GM12878 (cell line): ENCODE data around the gene FAM167B. TPM values are rescaled to one million over a fixed set of nuclear protein-coding genes. Genes with fewer than 3 reads are reported as not detected.
"Not testable (repeated sequence)": the region's sequence is repeated elsewhere in the genome, so short reads cannot be mapped to it uniquely, and the experiment has no call there.

ENCODE experiments used
- ATAC-seq: fragments of 200-7000 bp; cut with Tn5 transposase; 3 replicates; pipeline ENCODE4 v1.9.1; 2020; ENCODE audit warnings: mild to moderate bottlenecking, moderate library complexity
- BruUV-seq: library from RNA; stranded (reverse); fragments of 400-500 nt; replicated peaks from 2 replicates; lab custom pipeline; 2021; lab: Mats Ljungman, UMichigan
- CTCF ChIA-PET: fragments of 300-600 bp; sonication (Branson Sonifier 250); formaldehyde crosslinking; extraction: SDS; loops from one replicate; lab custom pipeline; 2021; ENCODE audit warnings: inconsistent platforms; lab: Yijun Ruan, JAX
- POLR2A ChIA-PET: fragments of 350-600 bp; formaldehyde crosslinking; extraction: SDS; loops from one replicate; lab custom pipeline; 2021; ENCODE audit warnings: inconsistent platforms; lab: Charles Lee
- RAD21 ChIA-PET: fragments of 300-600 bp; sonication (Branson Sonifier 250); formaldehyde crosslinking; loops from one replicate; lab custom pipeline; 2023; ENCODE audit warnings: antibody characterized with exemption; ENCODE audit not compliant: unreplicated experiment; lab: Charles Lee
- SMC1A ChIA-PET: fragments of 300-600 bp; sonication (Branson Sonifier 250); formaldehyde crosslinking; loops from one replicate; lab custom pipeline; 2023; ENCODE audit not compliant: unreplicated experiment, uncharacterized antibody; lab: Charles Lee
- DNase-seq: peaks from one replicate; pipeline ENCODE4 v3.0.0-alpha.2; 2011; ENCODE audit warnings: low read depth, low spot score
- FAIRE-seq: peaks from 3 replicates; lab custom pipeline; 2011; peaks lifted over from hg19 to GRCh38; lab: Jason Lieb, UNC
- H2AFZ ChIP-seq: 2 replicates; pipeline ENCODE4 v1.6.0; 2011; ENCODE audit warnings: low read depth, low read length, control low read depth; ENCODE audit not compliant: control insufficient read depth
- H3K27ac ChIP-seq: 2 replicates; pipeline ENCODE4 v1.5.1; 2011; ENCODE audit warnings: control low read depth; ENCODE audit not compliant: control insufficient read depth, insufficient read depth
- H3K27me3 ChIP-seq, 2 experiments: replicated peaks in 1 of 2; 2 replicates each; pipeline versions ENCODE4 v1.6.0 to v1.6.1; 2011; ENCODE audit warnings: low read length in 1 of 2; ENCODE audit not compliant: control insufficient read depth in 2 of 2, insufficient read depth in 2 of 2
- H3K36me3 ChIP-seq, 2 experiments: 2 replicates each; pipeline ENCODE4 v1.5.1; 2011; ENCODE audit warnings: low read length in 1 of 2; ENCODE audit not compliant: control insufficient read depth in 2 of 2, insufficient read depth in 2 of 2
- H3K4me1 ChIP-seq: 2 replicates; pipeline ENCODE4 v1.6.1; 2011; ENCODE audit warnings: mild to moderate bottlenecking, low read length, moderate library complexity, mixed read lengths; ENCODE audit not compliant: control insufficient read depth, insufficient read depth
- H3K4me2 ChIP-seq: 2 replicates; pipeline ENCODE4 v1.6.0; 2011; ENCODE audit warnings: control low read depth; ENCODE audit not compliant: control insufficient read depth, insufficient read depth
- H3K4me3 ChIP-seq: fragments of 200-600 bp; sonication (generic); 2 replicates; pipeline ENCODE4 v1.5.1; 2016
- H3K79me2 ChIP-seq: 2 replicates; pipeline ENCODE4 v1.6.0; 2011; ENCODE audit warnings: low read length; ENCODE audit not compliant: control insufficient read depth, insufficient read depth
- H3K9ac ChIP-seq: 2 replicates; pipeline ENCODE4 v1.8.0; 2011; ENCODE audit warnings: low read length, control low read depth, mixed read lengths; ENCODE audit not compliant: control insufficient read depth, insufficient read depth
- H3K9me3 ChIP-seq: replicated peaks from 3 replicates; pipeline ENCODE4 v1.5.1; 2011; ENCODE audit warnings: mild to moderate bottlenecking, low read length; ENCODE audit not compliant: control insufficient read depth, insufficient read depth
- H4K20me1 ChIP-seq: 2 replicates; pipeline ENCODE4 v1.6.0; 2011; ENCODE audit not compliant: control insufficient read depth, insufficient read depth
- ESRRA ChIP-seq: IDR thresholded peaks from 2 replicates; pipeline ENCODE4 v1.6.1; 2012; ENCODE audit warnings: mild to moderate bottlenecking, low read length, improper control_type of control experiment
- ETV6 ChIP-seq, 2 experiments: fragments of 450-650 bp in 1 of 2; IDR thresholded peaks in 1 of 2; conservative IDR thresholded peaks in 1 of 2; 2 replicates each; pipeline ENCODE4 v1.6.1; 2014; ENCODE audit warnings: antibody characterized with exemption in 1 of 2, borderline replicate concordance in 1 of 2, low read depth in 1 of 2, mild to moderate bottlenecking in 1 of 2, moderate library complexity in 1 of 2
- MLLT1 ChIP-seq: fragments of 450-650 bp; IDR thresholded peaks from 2 replicates; pipeline ENCODE4 v1.6.1; 2016; ENCODE audit warnings: mild to moderate bottlenecking
- SMC3 ChIP-seq: IDR thresholded peaks from 2 replicates; pipeline ENCODE4 v1.6.1; 2011; ENCODE audit warnings: low read length, improper control_type of control experiment, borderline replicate concordance
- WGBS: methylation state at CpG from one replicate; pipeline ENCODE4 v1.1.6; 2016; ENCODE audit warnings: low lambda C conversion rate; ENCODE audit not compliant: insufficient replicate concordance, insufficient coverage; ENCODE audit errors: missing lambda C conversion rate; 5-methylcytosine and 5-hydroxymethylcytosine counted together
- in situ Hi-C: fragments of 300-500 bp; cut with MboI; formaldehyde crosslinking; loops from 9 replicates; pipeline ENCODE4 v1.14.3; 2018; ENCODE audit warnings: mixed read lengths
- intact Hi-C: fragments of 100-400 bp; cut with micrococcal nuclease; formaldehyde crosslinking; loops from one replicate; pipeline ENCODE4 v1.14.2; 2022; ENCODE audit not compliant: unreplicated experiment
- polyA plus RNA-seq, 11 experiments: library from polyadenylated mRNA; depleted of rRNA in 4 of 11; unstranded in 6 of 11; stranded (reverse) in 5 of 11; fragments of >200 nt; fragmentation: Nextera tagmentation in 4 of 11; fragmentation: Illumina TruSeq in 1 of 11; extraction: Ambion mirVana in 4 of 11; extraction: Trizol in 1 of 11; gene quantifications; 1 replicate in 1 of 11; 2 replicates in 10 of 11; pipeline versions ENCODE4 v1.2.1 to v1.2.3, GENCODE V29; 2011 to 2016; ENCODE audit warnings: inconsistent platforms in 2 of 11, missing spikeins in 2 of 11, low read depth in 1 of 11
- small RNA-seq: library from RNA; depleted of rRNA; stranded (forward); fragments of <200 nt; gene quantifications from one replicate; pipeline ENCODE3, GENCODE V24; 2014
- total RNA-seq, 4 experiments: library from RNA; depleted of rRNA in 3 of 4; stranded (reverse); fragments of >200 nt in 3 of 4; fragmentation: Illumina TruSeq in 1 of 4; extraction: Trizol in 1 of 4; gene quantifications; 2 replicates each; pipeline versions ENCODE4 v1.2.1 to v1.2.3, GENCODE V29; 2013 to 2021

Gene FAM167B
- total and polyA plus RNA-seq, 10 of the 15 experiments (the other 5 are each of a cell fraction or from before 2014, with no cell fraction given), result 0.07 to 1.2 (median 0.36) TPM; not detected in 2

GRCh38 chr1:32291708-32292538 lies 44.9 kb downstream of the FAM167B start, which contains the start of gene HDAC1 (continued):
- TF ChIP-seq MLLT1 (peak; percentile 78), SMC3 (no peak), ETV6 (conservative IDR thresholded peaks at IDR 0.05 in 1 of 2, IDR thresholded peaks at IDR 0.05 in 1 of 2; ENCODE audit: borderline replicate concordance in 1 of 2, low read depth in 1 of 2) (no peak; a peak in 1 of 4 replicates), ESRRA (no peak)
- TF ChIP-seq, all 136 proteins: peak for 53

GRCh38 chr1:32298211-32298610 lies 51.2 kb downstream of the FAM167B start:
- H3K4me1 ChIP-seq, DNase-seq, in situ Hi-C loops, H3K27ac ChIP-seq, H3K9me3 ChIP-seq, RAD21 ChIA-PET, H3K9ac ChIP-seq, ATAC-seq, H2AFZ ChIP-seq, FAIRE-seq, H4K20me1 ChIP-seq, BruUV-seq, intact Hi-C loops, H3K27me3 ChIP-seq, H3K4me2 ChIP-seq: not testable (repeated sequence)
- SMC1A ChIA-PET, result interaction anchor here (2.4 kb wide), 1 partner anchor 10 kb away, joined by 12 read pairs; no protein-coding TSS in a partner anchor
- Histone ChIP-seq H3K36me3 (peaks cover 7 to 26% of the 10 kb centered on the region in 2 experiments; a peak in 3 of 4 replicates), H3K4me3 (0 out of 2 replicates have a peak overlapping the region, but pooled peaks have one; percentile 2), H3K79me2 (peaks cover 73% of the 10 kb centered on the region)
- WGBS, result 96% methylated on average over 16 of the region's 16 CpGs
- POLR2A ChIA-PET, result interaction anchor here (0.5 to 0.7 kb wide), 3 partner anchors 42 to 514 kb away, joined by 3 to 5 read pairs (median 4); no protein-coding TSS in a partner anchor
- CTCF ChIA-PET, result interaction anchor here (0.9 to 2.1 kb wide), 3 partner anchors 18 to 82 kb away, joined by 3 to 5 read pairs (median 5); no protein-coding TSS in a partner anchor

Small RNAs within 50 kb of the gene (small RNA-seq; reads per million reads assigned to genes)
- gene RF00017, result not detected
- gene RF00019, result not detected

Other genes with a start within 250 kb of the FAM167B start
Only the 7 nearest of the 16 such genes appear.
- gene CCDC28B, start 46.6 kb upstream of the FAM167B start, total RNA-seq (2014; rRNA removed), result 95.9 and 101 TPM in 2 replicates
- gene CCDC28B, start 46.6 kb upstream of the FAM167B start, total RNA-seq (2014; rRNA removed; fragmentation: Illumina TruSeq; extraction: Trizol), result 57.3 and 66.2 TPM in 2 replicates
- gene CCDC28B, start 46.6 kb upstream of the FAM167B start, total RNA-seq (2021), result 87.1 and 89.7 TPM in 2 replicates
- 66.2 and 91.5 TPM in 2 replicates for gene CCDC28B, start 46.6 kb upstream of the FAM167B start, polyA plus RNA-seq (2011; rRNA removed)
- gene CCDC28B, start 46.6 kb upstream of the FAM167B start, polyA plus RNA-seq (2014; fragmentation: Illumina TruSeq; extraction: Trizol), result 14.2 and 48.9 TPM in 2 replicates
- 10 to 100 TPM; 10.5 to 29.8 TPM for gene CCDC28B, start 46.6 kb upstream of the FAM167B start, polyA plus RNA-seq (2014; fragmentation: Nextera tagmentation; extraction: Ambion mirVana)
- 102 and 111 TPM in 2 replicates for gene CCDC28B, start 46.6 kb upstream of the FAM167B start, polyA plus RNA-seq (2014; rRNA removed)
- 100 to 1,000 TPM; 127 to 135 TPM for gene CCDC28B, start 46.6 kb upstream of the FAM167B start, polyA plus RNA-seq (2016; fragmentation: Nextera tagmentation; extraction: Ambion mirVana)
- gene IQCC, start 41.6 kb upstream of the FAM167B start, total RNA-seq (2014; rRNA removed), result 5.1 and 5.2 TPM in 2 replicates
- 5.3 and 5.6 TPM in 2 replicates for gene IQCC, start 41.6 kb upstream of the FAM167B start, total RNA-seq (2014; rRNA removed; fragmentation: Illumina TruSeq; extraction: Trizol)
- gene IQCC, start 41.6 kb upstream of the FAM167B start, total RNA-seq (2021), result 2.9 and 3.3 TPM in 2 replicates
- 3.1 and 4.1 TPM in 2 replicates for gene IQCC, start 41.6 kb upstream of the FAM167B start, polyA plus RNA-seq (2011; rRNA removed)
- 6.8 and 7.5 TPM in 2 replicates for gene IQCC, start 41.6 kb upstream of the FAM167B start, polyA plus RNA-seq (2014; fragmentation: Illumina TruSeq; extraction: Trizol)
- 1 to 10 TPM; 2.1 to 3.8 TPM for gene IQCC, start 41.6 kb upstream of the FAM167B start, polyA plus RNA-seq (2014; fragmentation: Nextera tagmentation; extraction: Ambion mirVana)
- gene IQCC, start 41.6 kb upstream of the FAM167B start, polyA plus RNA-seq (2014; rRNA removed), result 5.5 and 6.4 TPM in 2 replicates
- 1 to 10 TPM; 4.8 to 5.1 TPM for gene IQCC, start 41.6 kb upstream of the FAM167B start, polyA plus RNA-seq (2016; fragmentation: Nextera tagmentation; extraction: Ambion mirVana)
- not detected in 2 replicates for gene DCDC2B, start 38.1 kb upstream of the FAM167B start, total RNA-seq (2014; rRNA removed)
- gene DCDC2B, start 38.1 kb upstream of the FAM167B start, total RNA-seq (2014; rRNA removed; fragmentation: Illumina TruSeq; extraction: Trizol), result not detected in 2 replicates
- gene DCDC2B, start 38.1 kb upstream of the FAM167B start, total RNA-seq (2021), result 0.13 and 0.15 TPM in 2 replicates
- gene DCDC2B, start 38.1 kb upstream of the FAM167B start, polyA plus RNA-seq (2011; rRNA removed), result not detected in 2 replicates
- not detected in 2 replicates for gene DCDC2B, start 38.1 kb upstream of the FAM167B start, polyA plus RNA-seq (2014; fragmentation: Illumina TruSeq; extraction: Trizol)
- gene DCDC2B, start 38.1 kb upstream of the FAM167B start, polyA plus RNA-seq (2014; fragmentation: Nextera tagmentation; extraction: Ambion mirVana), result not detected
- gene DCDC2B, start 38.1 kb upstream of the FAM167B start, polyA plus RNA-seq (2014; rRNA removed), result not detected in 2 replicates
- under 1 TPM; 0.12 to 0.21 TPM for gene DCDC2B, start 38.1 kb upstream of the FAM167B start, polyA plus RNA-seq (2016; fragmentation: Nextera tagmentation; extraction: Ambion mirVana)
- gene TMEM234, start 24.9 kb upstream of the FAM167B start, total RNA-seq (2014; rRNA removed), result 8.1 and 8.8 TPM in 2 replicates
- gene TMEM234, start 24.9 kb upstream of the FAM167B start, total RNA-seq (2014; rRNA removed; fragmentation: Illumina TruSeq; extraction: Trizol), result 4.8 and 5.2 TPM in 2 replicates
- 6.2 and 10.9 TPM in 2 replicates for gene TMEM234, start 24.9 kb upstream of the FAM167B start, total RNA-seq (2021)
- gene TMEM234, start 24.9 kb upstream of the FAM167B start, polyA plus RNA-seq (2011; rRNA removed), result 3.8 and 5.1 TPM in 2 replicates
- gene TMEM234, start 24.9 kb upstream of the FAM167B start, polyA plus RNA-seq (2014; fragmentation: Illumina TruSeq; extraction: Trizol), result 4.5 and 6.0 TPM in 2 replicates
- gene TMEM234, start 24.9 kb upstream of the FAM167B start, polyA plus RNA-seq (2014; fragmentation: Nextera tagmentation; extraction: Ambion mirVana), result 1 to 10 TPM; 2.9 to 4.5 TPM
- gene TMEM234, start 24.9 kb upstream of the FAM167B start, polyA plus RNA-seq (2014; rRNA removed), result 6.8 and 10.7 TPM in 2 replicates
- 1 to 10 TPM; 8.6 TPM for gene TMEM234, start 24.9 kb upstream of the FAM167B start, polyA plus RNA-seq (2016; fragmentation: Nextera tagmentation; extraction: Ambion mirVana)
- 293 and 313 TPM in 2 replicates for gene EIF3I, start 24.8 kb upstream of the FAM167B start, total RNA-seq (2014; rRNA removed)
- gene EIF3I, start 24.8 kb upstream of the FAM167B start, total RNA-seq (2014; rRNA removed; fragmentation: Illumina TruSeq; extraction: Trizol), result 302 and 305 TPM in 2 replicates
- gene EIF3I, start 24.8 kb upstream of the FAM167B start, total RNA-seq (2021), result 208 and 211 TPM in 2 replicates
- 235 and 374 TPM in 2 replicates for gene EIF3I, start 24.8 kb upstream of the FAM167B start, polyA plus RNA-seq (2011; rRNA removed)
- gene EIF3I, start 24.8 kb upstream of the FAM167B start, polyA plus RNA-seq (2014; fragmentation: Illumina TruSeq; extraction: Trizol), result 457 and 499 TPM in 2 replicates
- 100 to 1,000 TPM; 572 to 606 TPM for gene EIF3I, start 24.8 kb upstream of the FAM167B start, polyA plus RNA-seq (2014; fragmentation: Nextera tagmentation; extraction: Ambion mirVana)
- gene EIF3I, start 24.8 kb upstream of the FAM167B start, polyA plus RNA-seq (2014; rRNA removed), result 293 and 306 TPM in 2 replicates
- gene EIF3I, start 24.8 kb upstream of the FAM167B start, polyA plus RNA-seq (2016; fragmentation: Nextera tagmentation; extraction: Ambion mirVana), result 100 to 1,000 TPM; 342 to 362 TPM
- gene LCK, start 4.0 kb downstream of the FAM167B start, total RNA-seq (2014; rRNA removed), result 173 and 179 TPM in 2 replicates
- gene LCK, start 4.0 kb downstream of the FAM167B start, total RNA-seq (2014; rRNA removed; fragmentation: Illumina TruSeq; extraction: Trizol), result 97.7 and 109 TPM in 2 replicates
- 126 and 143 TPM in 2 replicates for gene LCK, start 4.0 kb downstream of the FAM167B start, total RNA-seq (2021)
- 27.3 and 49.7 TPM in 2 replicates for gene LCK, start 4.0 kb downstream of the FAM167B start, polyA plus RNA-seq (2011; rRNA removed)
- 60.5 and 107 TPM in 2 replicates for gene LCK, start 4.0 kb downstream of the FAM167B start, polyA plus RNA-seq (2014; fragmentation: Illumina TruSeq; extraction: Trizol)
- gene LCK, start 4.0 kb downstream of the FAM167B start, polyA plus RNA-seq (2014; fragmentation: Nextera tagmentation; extraction: Ambion mirVana), result 10 to 100 TPM; 31.5 to 46.0 TPM
- 130 and 141 TPM in 2 replicates for gene LCK, start 4.0 kb downstream of the FAM167B start, polyA plus RNA-seq (2014; rRNA removed)
- 100 to 1,000 TPM; 148 to 162 TPM for gene LCK, start 4.0 kb downstream of the FAM167B start, polyA plus RNA-seq (2016; fragmentation: Nextera tagmentation; extraction: Ambion mirVana)
- gene HDAC1, start 44.9 kb downstream of the FAM167B start, total RNA-seq (2014; rRNA removed), result 154 and 164 TPM in 2 replicates
- 145 and 147 TPM in 2 replicates for gene HDAC1, start 44.9 kb downstream of the FAM167B start, total RNA-seq (2014; rRNA removed; fragmentation: Illumina TruSeq; extraction: Trizol)
- 153 and 154 TPM in 2 replicates for gene HDAC1, start 44.9 kb downstream of the FAM167B start, total RNA-seq (2021)
- 285 and 331 TPM in 2 replicates for gene HDAC1, start 44.9 kb downstream of the FAM167B start, polyA plus RNA-seq (2011; rRNA removed)
- gene HDAC1, start 44.9 kb downstream of the FAM167B start, polyA plus RNA-seq (2014; fragmentation: Illumina TruSeq; extraction: Trizol), result 189 and 199 TPM in 2 replicates
- gene HDAC1, start 44.9 kb downstream of the FAM167B start, polyA plus RNA-seq (2014; fragmentation: Nextera tagmentation; extraction: Ambion mirVana), result 100 to 1,000 TPM; 150 to 151 TPM
- 170 and 182 TPM in 2 replicates for gene HDAC1, start 44.9 kb downstream of the FAM167B start, polyA plus RNA-seq (2014; rRNA removed)
- gene HDAC1, start 44.9 kb downstream of the FAM167B start, polyA plus RNA-seq (2016; fragmentation: Nextera tagmentation; extraction: Ambion mirVana), result 100 to 1,000 TPM; 196 to 206 TPM